Memory B cell (primary cell): ENCODE results near the gene SCAANT1.
A peak's percentile ranks its signal among the peaks of the same experiment; 100 is the strongest.

Experiments
- ATAC-seq: fragments of 150-1000 bp; cut with Tn5 transposase; 2 replicates; pipeline ENCODE4 v1.10.0; 2021; ENCODE audit warnings: low read depth, mild to moderate bottlenecking, moderate library complexity
- DNase-seq, 2 donors: peaks; one replicate each; pipeline ENCODE4 v3.0.0; 2022; ENCODE audit warnings: low spot score in 2 of 2
- H3K27ac Mint-ChIP-seq: one replicate; pipeline ENCODE4 v1.8.0; 2022; ENCODE audit warnings: mild to moderate bottlenecking, moderate library complexity, mixed read lengths
- H3K27me3 Mint-ChIP-seq: one replicate; pipeline ENCODE4 v1.8.0; 2022; ENCODE audit warnings: mixed read lengths
- H3K36me3 Mint-ChIP-seq: one replicate; pipeline ENCODE4 v1.8.0; 2022; ENCODE audit warnings: mild to moderate bottlenecking, mixed read lengths
- H3K4me1 Mint-ChIP-seq: one replicate; pipeline ENCODE4 v1.8.0; 2022; ENCODE audit warnings: mixed read lengths
- H3K4me3 Mint-ChIP-seq: one replicate; pipeline ENCODE4 v1.8.0; 2022; ENCODE audit warnings: mild to moderate bottlenecking, moderate library complexity, mixed read lengths
- H3K9me3 Mint-ChIP-seq: one replicate; pipeline ENCODE4 v1.8.0; 2022; ENCODE audit warnings: mixed read lengths

Gene SCAANT1

GRCh38 chr3:63945558-63946096, 33.4 kb upstream of the SCAANT1 start:
- peaks cover 23% of the 10 kb centered on the region for H3K36me3 Mint-ChIP-seq
- H3K9me3 Mint-ChIP-seq, result no peaks in the 10 kb centered on the region
- peaks cover 32% of the 10 kb centered on the region for H3K4me1 Mint-ChIP-seq
- DNase-seq, result no peak
- no peak for ATAC-seq
- no peak overlapping the region for H3K27ac Mint-ChIP-seq
- H3K4me3 Mint-ChIP-seq, result no peak overlapping the region
- H3K27me3 Mint-ChIP-seq, result no peaks in the 10 kb centered on the region

DNA sequence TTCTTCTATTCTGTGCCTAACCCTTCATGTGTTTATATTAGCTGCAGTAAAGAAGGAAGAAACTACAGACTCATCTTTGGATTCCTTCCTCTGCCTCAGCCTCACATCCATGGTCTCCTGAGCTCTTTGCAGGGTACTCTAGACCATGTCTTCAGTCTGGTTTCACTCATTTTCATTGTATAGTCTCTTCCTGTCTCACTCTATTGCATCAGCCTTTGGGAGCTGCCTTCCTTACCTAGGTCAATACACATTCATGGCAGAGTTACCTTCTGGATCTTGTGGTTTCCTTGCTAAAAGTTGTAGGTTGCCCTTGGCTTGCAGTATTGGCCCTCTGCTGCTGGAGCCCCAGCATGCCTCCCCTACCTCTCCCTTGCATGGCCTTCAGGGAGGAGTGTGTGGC, 31.5 kb upstream of the SCAANT1 start:
- Mint-ChIP-seq H3K4me3 (no peak overlapping the region), H3K36me3 (peaks cover 23% of the 10 kb centered on the region), H3K4me1 (peaks cover 35% of the 10 kb centered on the region), H3K27me3 (no peaks in the 10 kb centered on the region), H3K9me3 (no peaks in the 10 kb centered on the region), H3K27ac (no peak overlapping the region)
- DNase-seq, result no peak
- ATAC-seq, result no peak

- H3K4me1 Mint-ChIP-seq, result peaks cover 38% of the 10 kb centered on the region
- DNase-seq, result no peak
- H3K9me3 Mint-ChIP-seq, result no peaks in the 10 kb centered on the region
- H3K4me3 Mint-ChIP-seq, result no peak overlapping the region
- peaks cover 16% of the 10 kb centered on the region for H3K36me3 Mint-ChIP-seq
- H3K27ac Mint-ChIP-seq, result no peak overlapping the region
- no peak for ATAC-seq
- no peaks in the 10 kb centered on the region for H3K27me3 Mint-ChIP-seq
Measured at GRCh38 chr3:63942528-63942927, 30.3 kb upstream of the SCAANT1 start.

- no peaks in the 10 kb centered on the region for H3K27me3 Mint-ChIP-seq
- DNase-seq, result no peak
- no peaks in the 10 kb centered on the region for H3K9me3 Mint-ChIP-seq
- H3K4me3 Mint-ChIP-seq, result no peak overlapping the region
- no peak for ATAC-seq
- peaks cover 9% of the 10 kb centered on the region for H3K36me3 Mint-ChIP-seq
- peaks cover 33% of the 10 kb centered on the region for H3K4me1 Mint-ChIP-seq
- no peak overlapping the region for H3K27ac Mint-ChIP-seq
Measured at GRCh38 chr3:63940389-63940757, 28.2 kb upstream of the SCAANT1 start.

- no peak for DNase-seq
- Mint-ChIP-seq H3K9me3 (no peaks in the 10 kb centered on the region), H3K4me1 (peaks cover 45% of the 10 kb centered on the region), H3K27ac (peak overlapping the region; percentile 86), H3K27me3 (no peaks in the 10 kb centered on the region), H3K36me3 (peaks cover 4% of the 10 kb centered on the region), H3K4me3 (peak overlapping the region; percentile 30)
- ATAC-seq, result peak; percentile 73
Measured at GRCh38 chr3:63937661-63938651, 25.8 kb upstream of the SCAANT1 start.

GRCh38 chr3:63936925-63937324, 24.7 kb upstream of the SCAANT1 start:
- Mint-ChIP-seq H3K27ac (no peak overlapping the region), H3K9me3 (no peaks in the 10 kb centered on the region), H3K4me3 (no peak overlapping the region), H3K27me3 (no peaks in the 10 kb centered on the region), H3K4me1 (peaks cover 53% of the 10 kb centered on the region), H3K36me3 (peaks cover 2% of the 10 kb centered on the region)
- no peak for DNase-seq
- ATAC-seq, result no peak

- Mint-ChIP-seq H3K27ac (peak overlapping the region; percentile 91), H3K36me3 (peaks cover 2% of the 10 kb centered on the region), H3K9me3 (no peaks in the 10 kb centered on the region), H3K4me3 (peak overlapping the region; percentile 32), H3K27me3 (no peaks in the 10 kb centered on the region), H3K4me1 (peaks cover 53% of the 10 kb centered on the region)
- DNase-seq, result no peak
- peak; percentile 34 for ATAC-seq
Measured at GRCh38 chr3:63934041-63934866, 22.1 kb upstream of the SCAANT1 start.

- ATAC-seq, result peak; percentile 70
Measured at GRCh38 chr3:63933459-63933858, 21.3 kb upstream of the SCAANT1 start.

GRCh38 chr3:63932509-63933212, 20.5 kb upstream of the SCAANT1 start:
- H3K4me1 Mint-ChIP-seq, result peaks cover 46% of the 10 kb centered on the region
- H3K27ac Mint-ChIP-seq, result peak overlapping the region; percentile 91
- no peaks in the 10 kb centered on the region for H3K9me3 Mint-ChIP-seq
- DNase-seq (no peak), ATAC-seq (no peak)
- peaks cover 2% of the 10 kb centered on the region for H3K36me3 Mint-ChIP-seq
- no peaks in the 10 kb centered on the region for H3K27me3 Mint-ChIP-seq
- H3K4me3 Mint-ChIP-seq, result peak overlapping the region; percentile 14

More at GRCh38 chr3:63933459-63933858, 21.3 kb upstream of the SCAANT1 start:
- Mint-ChIP-seq H3K4me3 (peak overlapping the region; percentile 70), H3K36me3 (peaks cover 2% of the 10 kb centered on the region), H3K9me3 (no peaks in the 10 kb centered on the region), H3K4me1 (peaks cover 53% of the 10 kb centered on the region), H3K27me3 (no peaks in the 10 kb centered on the region), H3K27ac (peak overlapping the region; percentile 91)
- peak in 1 of 2 donors; percentile 20 for DNase-seq

- Mint-ChIP-seq H3K27me3 (no peaks in the 10 kb centered on the region), H3K9me3 (no peaks in the 10 kb centered on the region), H3K4me3 (no peak overlapping the region), H3K27ac (peak overlapping the region; percentile 65), H3K36me3 (peaks cover 2% of the 10 kb centered on the region), H3K4me1 (peaks cover 44% of the 10 kb centered on the region)
- DNase-seq, result no peak
- ATAC-seq, result no peak
Measured at GRCh38 chr3:63931290-63931689, 19.1 kb upstream of the SCAANT1 start.

GRCh38 chr3:63927422-63928280, 15.5 kb upstream of the SCAANT1 start:
- peak overlapping the region; percentile 19 for H3K4me3 Mint-ChIP-seq
- peak; percentile 99 for ATAC-seq
- H3K36me3 Mint-ChIP-seq, result peaks cover 23% of the 10 kb centered on the region

DNA sequence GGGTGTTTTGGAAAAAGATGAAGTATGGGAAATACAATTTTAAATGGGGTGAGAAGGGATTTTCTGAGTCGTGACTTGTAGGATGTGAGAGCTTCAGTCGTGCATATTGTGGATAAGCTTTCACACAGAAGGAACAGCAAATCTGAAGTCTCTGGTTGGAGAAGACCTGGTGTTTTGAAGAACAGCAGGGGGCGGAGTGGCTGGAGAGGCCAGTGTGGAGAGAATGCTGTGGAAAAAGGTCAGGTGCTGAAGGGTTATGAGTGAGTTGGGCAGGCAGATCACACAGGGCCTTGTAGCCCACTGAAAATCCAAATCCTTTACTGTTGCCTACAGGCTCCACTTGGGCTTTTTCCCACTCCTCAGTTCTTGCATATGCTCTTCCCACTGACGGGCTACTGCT, 14.1 kb upstream of the SCAANT1 start:
- Mint-ChIP-seq H3K27ac (peak overlapping the region; percentile 74), H3K4me1 (peaks cover 55% of the 10 kb centered on the region), H3K36me3 (peaks cover 23% of the 10 kb centered on the region), H3K4me3 (no peak overlapping the region), H3K27me3 (no peaks in the 10 kb centered on the region), H3K9me3 (no peaks in the 10 kb centered on the region)
- DNase-seq (no peak), ATAC-seq (no peak)

More at GRCh38 chr3:63927422-63928280, 15.5 kb upstream of the SCAANT1 start:
- DNase-seq, result no peak
- Mint-ChIP-seq H3K27ac (peak overlapping the region; percentile 74), H3K27me3 (no peaks in the 10 kb centered on the region), H3K4me1 (peaks cover 47% of the 10 kb centered on the region), H3K9me3 (no peaks in the 10 kb centered on the region)
